GM19452 (cell line): ENCODE data around the gene RTL1.

Experiments used
- ATAC-seq: cut with Tn5 transposase; IDR thresholded peaks from one replicate; pipeline ENCODE4 v1.9.1; 2021; ENCODE audit not compliant: unreplicated experiment

RTL1 gene

GRCh38 chr14:100882991-100883788, 20.3 kb downstream of the RTL1 start:
- ATAC-seq, result no peak

- ATAC-seq, result no peak
Measured at GRCh38 chr14:100882026-100882967, 21.2 kb downstream of the RTL1 start.

- no peak for ATAC-seq
Measured at GRCh38 chr14:100881211-100882025, 22.1 kb downstream of the RTL1 start.

- no peak for ATAC-seq
Measured at GRCh38 chr14:100880271-100881101, 23.0 kb downstream of the RTL1 start.

GRCh38 chr14:100879782-100880181, 23.7 kb downstream of the RTL1 start:
- ATAC-seq, result no peak

GRCh38 chr14:100879194-100879593, 24.3 kb downstream of the RTL1 start:
- no peak for ATAC-seq

- no peak for ATAC-seq
Measured at GRCh38 chr14:100878271-100879146, 25.0 kb downstream of the RTL1 start.

GRCh38 chr14:100875861-100876590, 27.5 kb downstream of the RTL1 start:
- no peak for ATAC-seq

GRCh38 chr14:100875126-100875525, 28.4 kb downstream of the RTL1 start:
- ATAC-seq, result no peak

GRCh38 chr14:100874411-100875091, 29.0 kb downstream of the RTL1 start:
- ATAC-seq, result no peak

- ATAC-seq, result no peak
Measured at GRCh38 chr14:100874051-100874410, 29.5 kb downstream of the RTL1 start.

- ATAC-seq, result no peak
Measured at GRCh38 chr14:100873096-100873482, 30.4 kb downstream of the RTL1 start.

- no peak for ATAC-seq
Measured at GRCh38 chr14:100872259-100873095, 31.0 kb downstream of the RTL1 start.

GRCh38 chr14:100871234-100872186, 32.0 kb downstream of the RTL1 start:
- ATAC-seq, result no peak

GRCh38 chr14:100868621-100869370, 34.7 kb downstream of the RTL1 start:
- no peak for ATAC-seq
